GM21447 (cell line): ENCODE results near the gene CD8A.
A peak's percentile ranks its signal among the peaks of the same experiment; 100 is the strongest.

Experiments used
- ATAC-seq: cut with Tn5 transposase; IDR thresholded peaks from one replicate; pipeline ENCODE4 v1.9.1; 2021; ENCODE audit not compliant: unreplicated experiment

Gene CD8A

GRCh38 chr2:86781363-86781762, 9.3 kb downstream of the CD8A start:
- ATAC-seq = no peak

- no peak for ATAC-seq
Observed at GRCh38 chr2:86779971-86780370, 10.7 kb downstream of the CD8A start.

GRCh38 chr2:86778957-86779356, 11.8 kb downstream of the CD8A start:
- ATAC-seq = no peak

GRCh38 chr2:86776532-86776931, 14.2 kb downstream of the CD8A start:
- no peak for ATAC-seq

- ATAC-seq = no peak
Observed at GRCh38 chr2:86775338-86775737, 15.4 kb downstream of the CD8A start.

GRCh38 chr2:86774862-86775261, 15.9 kb downstream of the CD8A start:
- ATAC-seq = no peak

- ATAC-seq = no peak
Observed at GRCh38 chr2:86772611-86773010, 18.1 kb downstream of the CD8A start.

GRCh38 chr2:86770816-86771301, 19.9 kb downstream of the CD8A start:
- ATAC-seq = no peak

GRCh38 chr2:86769838-86770237, 20.9 kb downstream of the CD8A start:
- ATAC-seq = no peak

GRCh38 chr2:86768189-86768949, 22.3 kb downstream of the CD8A start:
- no peak for ATAC-seq

- ATAC-seq = no peak
Observed at GRCh38 chr2:86765310-86765695, 25.4 kb downstream of the CD8A start.

GRCh38 chr2:86764661-86765309, 25.9 kb downstream of the CD8A start:
- peak; percentile 65 for ATAC-seq

- no peak for ATAC-seq
Observed at GRCh38 chr2:86760371-86760770, 30.3 kb downstream of the CD8A start.

GRCh38 chr2:86758405-86758804, 32.3 kb downstream of the CD8A start:
- no peak for ATAC-seq

GRCh38 chr2:86753606-86754005, 37.1 kb downstream of the CD8A start:
- no peak for ATAC-seq

GRCh38 chr2:86752934-86753333, 37.8 kb downstream of the CD8A start:
- no peak for ATAC-seq

GRCh38 chr2:86751778-86752177, 38.9 kb downstream of the CD8A start:
- ATAC-seq = no peak

GRCh38 chr2:86750240-86750839, 40.4 kb downstream of the CD8A start:
- ATAC-seq = no peak

- no peak for ATAC-seq
Observed at GRCh38 chr2:86747711-86748639, 42.7 kb downstream of the CD8A start.

- no peak for ATAC-seq
Observed at GRCh38 chr2:86746939-86747338, 43.8 kb downstream of the CD8A start.

- ATAC-seq = no peak
Observed at GRCh38 chr2:86744152-86744551, 46.6 kb downstream of the CD8A start.
